Endothelial cell of umbilical vein (primary cell): ENCODE results near the gene SLC38A6. TPM values are rescaled to one million over a fixed set of nuclear protein-coding genes. Genes with fewer than 3 reads are reported as not detected.

Experiments used
- BruUV-seq: library from RNA; stranded (reverse); fragments of 400-500 nt; replicated peaks from 2 replicates; lab custom pipeline; 2021; lab: Mats Ljungman, UMichigan
- CTCF ChIA-PET: fragments of 300-600, 350-600 bp; sonication (Branson Sonifier 250); formaldehyde crosslinking; loops from one replicate; lab custom pipeline; 2021; ENCODE audit warnings: antibody characterized with exemption, inconsistent platforms; lab: Charles Lee
- POLR2A ChIA-PET: fragments of 300-600, 350-600 bp; sonication (Branson Sonifier 250); formaldehyde crosslinking; loops from one replicate; lab custom pipeline; 2021; ENCODE audit warnings: antibody characterized with exemption, inconsistent platforms; lab: Charles Lee
- DNase-seq: peaks from one replicate; pipeline ENCODE4 v3.0.0-alpha.2; 2011; ENCODE audit warnings: low read depth, low spot score
- FAIRE-seq: peaks from 2 replicates; lab custom pipeline; 2011; peaks lifted over from hg19 to GRCh38; lab: Jason Lieb, UNC
- H2AFZ ChIP-seq: 2 replicates; pipeline ENCODE4 v1.6.0; 2012; ENCODE audit warnings: low read depth, low read length, control low read depth, inconsistent platforms
- H3K27ac ChIP-seq: 2 replicates; pipeline ENCODE4 v1.5.1; 2011; ENCODE audit warnings: low read depth, mild to moderate bottlenecking, control low read depth, low read length, moderate library complexity; ENCODE audit not compliant: insufficient read depth
- H3K27me3 ChIP-seq, 2 experiments: 2 replicates each; pipeline versions ENCODE4 v1.6.0 to v1.6.1; 2011; ENCODE audit warnings: low read length in 2 of 2, mixed read lengths in 1 of 2; ENCODE audit not compliant: control insufficient read depth in 2 of 2, insufficient read depth in 2 of 2
- H3K36me3 ChIP-seq, 2 experiments: 2 replicates in 1 of 2; 3 replicates in 1 of 2; pipeline ENCODE4 v1.5.1; 2011; ENCODE audit warnings: low read length in 2 of 2, mild to moderate bottlenecking in 1 of 2, moderate library complexity in 1 of 2; ENCODE audit not compliant: control insufficient read depth in 2 of 2, insufficient read depth in 2 of 2; ENCODE audit errors: extremely low read depth in 1 of 2
- H3K4me1 ChIP-seq: 3 replicates; pipeline ENCODE4 v1.5.1; 2011; ENCODE audit warnings: mild to moderate bottlenecking, low read length; ENCODE audit not compliant: control insufficient read depth, insufficient read depth; ENCODE audit errors: extremely low read depth
- H3K4me2 ChIP-seq: 2 replicates; pipeline ENCODE4 v1.6.1; 2011; ENCODE audit warnings: low read length, control low read depth, mixed read lengths; ENCODE audit not compliant: insufficient read depth
- H3K4me3 ChIP-seq, 3 experiments: fragments of 200-600 bp in 1 of 3; sonication (generic), shearing (Covaris generic) in 1 of 3; replicated peaks in 1 of 3; 2 replicates each; pipeline ENCODE4 v1.5.1; 2011 to 2016; ENCODE audit warnings: control low read depth in 3 of 3, low read length in 3 of 3, mild to moderate bottlenecking in 2 of 3, inconsistent platforms in 1 of 3, low read depth in 1 of 3, moderate library complexity in 1 of 3; ENCODE audit not compliant: insufficient read depth in 1 of 3
- H3K79me2 ChIP-seq: 2 replicates; pipeline ENCODE4 v1.6.0; 2012; ENCODE audit warnings: low read length, inconsistent platforms; ENCODE audit not compliant: control insufficient read depth, insufficient read depth
- H3K9ac ChIP-seq: replicated peaks from 2 replicates; pipeline ENCODE3; 2011; ENCODE audit warnings: low read length, control low read depth; ENCODE audit not compliant: insufficient read depth; ENCODE audit errors: extremely low read depth
- H3K9me1 ChIP-seq: replicated peaks from 3 replicates; pipeline ENCODE4 v1.6.0; 2011; ENCODE audit warnings: mild to moderate bottlenecking, low read length; ENCODE audit not compliant: control insufficient read depth, insufficient read depth; ENCODE audit errors: extremely low read depth
- H3K9me3 ChIP-seq: replicated peaks from 2 replicates; pipeline ENCODE4 v1.5.1; 2012; ENCODE audit warnings: low read length, inconsistent platforms; ENCODE audit not compliant: control insufficient read depth, insufficient read depth
- H4K20me1 ChIP-seq: replicated peaks from 2 replicates; pipeline ENCODE3; 2011; ENCODE audit warnings: mild to moderate bottlenecking, low read length; ENCODE audit not compliant: control insufficient read depth, insufficient read depth; ENCODE audit errors: extremely low read depth
- CTCF ChIP-seq, 2 donors: IDR thresholded peaks; 1 replicate in 1 of 2; 2 replicates in 1 of 2; pipeline ENCODE4 v1.5.1; 2011; ENCODE audit warnings: low read length in 2 of 2, mild to moderate bottlenecking in 2 of 2, moderate library complexity in 2 of 2, control low read depth in 1 of 2, inconsistent platforms in 1 of 2, low read depth in 1 of 2; ENCODE audit not compliant: insufficient read depth in 1 of 2; ENCODE audit errors: extremely low read depth in 1 of 2
- EZH2 ChIP-seq: IDR thresholded peaks from 2 replicates; pipeline ENCODE4 v1.6.1; 2012; ENCODE audit warnings: borderline replicate concordance, low read depth, mild to moderate bottlenecking, moderate library complexity, low read length, inconsistent platforms; ENCODE audit not compliant: severe bottlenecking
- FOS ChIP-seq: IDR thresholded peaks from 2 replicates; pipeline ENCODE4 v1.6.1; 2011; ENCODE audit warnings: mild to moderate bottlenecking, low read length, moderate library complexity, borderline replicate concordance; ENCODE audit not compliant: insufficient read depth
- GATA2 ChIP-seq: IDR thresholded peaks from 2 replicates; pipeline ENCODE4 v1.7.0; 2011; ENCODE audit warnings: low read depth, mild to moderate bottlenecking, moderate library complexity, mixed read lengths, low read length; ENCODE audit not compliant: insufficient read length, insufficient read depth
- JUN ChIP-seq: IDR thresholded peaks from 2 replicates; pipeline ENCODE4 v1.6.1; 2011; ENCODE audit warnings: borderline replicate concordance, low read depth; ENCODE audit not compliant: insufficient read length, insufficient read depth
- MAX ChIP-seq: IDR thresholded peaks from 2 replicates; pipeline ENCODE4 v1.6.1; 2011; ENCODE audit not compliant: insufficient read depth, insufficient read length
- MYC ChIP-seq: IDR thresholded peaks from one replicate; pipeline ENCODE4 v1.6.1; 2011; ENCODE audit warnings: mild to moderate bottlenecking, low read depth, low read length
- POLR2A ChIP-seq: IDR thresholded peaks from 2 replicates; pipeline ENCODE4 v1.6.1; 2012; ENCODE audit warnings: low read depth, mild to moderate bottlenecking, control low read depth, low read length
- POLR2AphosphoS5 ChIP-seq: IDR thresholded peaks from 2 replicates; pipeline ENCODE4 v1.6.1; 2012; ENCODE audit warnings: low read depth, mild to moderate bottlenecking, control low read depth, low read length, moderate library complexity; ENCODE audit not compliant: insufficient read depth
- dilution Hi-C: fragments of 300-500 bp; cut with MboI; formaldehyde crosslinking; loops from one replicate; pipeline ENCODE4 v1.15.0; 2019; ENCODE audit warnings: low sequenced_read_pairs; ENCODE audit not compliant: extremely low pct_ligation_motif_present
- intact Hi-C: fragments of 100-400 bp; cut with micrococcal nuclease; formaldehyde crosslinking; loops from one replicate; pipeline ENCODE4 v1.10.0; 2022
- polyA plus RNA-seq, 4 experiments: library from polyadenylated mRNA; depleted of rRNA in 3 of 4; stranded (reverse) in 3 of 4; unstranded in 1 of 4; fragments of >200 nt; gene quantifications; 2 replicates each; pipeline versions ENCODE4 v1.2.1 to v1.2.3, GENCODE V29; 2011 to 2012; ENCODE audit warnings: missing spikeins in 1 of 4
- total RNA-seq: library from RNA; stranded (reverse); gene quantifications from 2 replicates; pipeline ENCODE4 v1.2.3, GENCODE V29; 2021

Gene SLC38A6
- total and polyA plus RNA-seq, 2 donors (not counting 3 experiments of a cell fraction or from before 2014, with no cell fraction given) = 17.3 to 24.6 TPM

DNA sequence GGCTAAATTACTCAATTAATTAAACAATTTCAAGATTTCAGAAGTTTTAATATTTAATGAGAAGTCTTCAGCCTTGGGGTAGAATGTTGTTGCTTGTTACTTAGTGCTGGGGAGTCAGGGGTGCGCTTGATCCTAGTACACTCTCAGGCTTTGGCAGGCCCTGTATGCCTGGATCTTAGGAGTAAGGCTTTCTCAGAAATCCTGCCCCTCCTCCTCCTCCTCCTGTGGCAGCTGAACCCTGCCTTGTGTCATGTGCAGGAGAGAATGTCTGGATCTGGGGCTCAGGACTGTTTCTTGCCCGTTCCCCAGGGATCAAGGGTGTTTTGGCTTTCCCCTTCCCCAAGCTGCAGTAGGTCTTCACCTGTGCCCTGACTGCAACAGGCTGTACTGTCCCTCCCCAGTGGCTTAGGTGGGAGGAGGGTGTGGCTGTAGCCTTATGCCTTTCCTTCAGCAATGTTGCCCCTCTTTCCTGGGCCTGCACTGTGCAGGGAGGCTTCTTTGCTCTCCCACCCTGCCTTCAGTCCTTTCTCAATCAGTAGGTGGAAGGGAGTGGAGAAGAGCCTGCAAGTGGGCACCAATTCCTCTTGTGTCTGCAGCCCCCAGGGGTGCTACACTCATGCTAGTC is 108.2 kb downstream of the SLC38A6 start:
- intact Hi-C loops = no loop called here
- FAIRE-seq (no peak), DNase-seq (no peak)
- no peaks in the 10 kb centered on the region for H3K4me1 ChIP-seq
- POLR2A ChIA-PET = no interaction called here
- H3K4me2 ChIP-seq = no peak overlapping the region
- H3K79me2 ChIP-seq = no peaks in the 10 kb centered on the region
- no peaks in the 10 kb centered on the region for H3K9me3 ChIP-seq
- no peak overlapping the region for H3K4me3 ChIP-seq
- H3K27me3 ChIP-seq = no peaks in the 10 kb centered on the region
- H3K36me3 ChIP-seq = no peaks in the 10 kb centered on the region
- dilution Hi-C loops = no loop called here
- no peaks in the 10 kb centered on the region for H4K20me1 ChIP-seq
- TF ChIP-seq POLR2A (no peak), EZH2 (no peak), CTCF (IDR thresholded peaks at IDR 0.05; ENCODE audit: extremely low read depth in 1 of 2, insufficient read depth in 1 of 2, low read depth in 1 of 2, low read length in 2 of 2) (no peak), POLR2AphosphoS5 (no peak), JUN (no peak), MAX (no peak), MYC (no peak), FOS (no peak), GATA2 (no peak)
- no TSS peak for BruUV-seq
- no peak overlapping the region for H3K27ac ChIP-seq
- CTCF ChIA-PET = interaction anchor here (1.2 kb wide), 1 partner anchor 9 kb away, joined by 3 read pairs; no protein-coding TSS in a partner anchor
- H2AFZ ChIP-seq = no peak overlapping the region
- no peaks in the 10 kb centered on the region for H3K9me1 ChIP-seq
- H3K9ac ChIP-seq = no peak overlapping the region
